ENCODE measurements around the gene CXXC5. TPM values are rescaled to one million over a fixed set of nuclear protein-coding genes. Genes with fewer than 3 reads are reported as not detected.

The CXXC5 gene
- total and polyA plus RNA-seq, 9 of the 15 experiments (the other 6 are each of a cell fraction or from before 2014, with no cell fraction given), result 1.9 to 123 (median 45.8) TPM

DNA sequence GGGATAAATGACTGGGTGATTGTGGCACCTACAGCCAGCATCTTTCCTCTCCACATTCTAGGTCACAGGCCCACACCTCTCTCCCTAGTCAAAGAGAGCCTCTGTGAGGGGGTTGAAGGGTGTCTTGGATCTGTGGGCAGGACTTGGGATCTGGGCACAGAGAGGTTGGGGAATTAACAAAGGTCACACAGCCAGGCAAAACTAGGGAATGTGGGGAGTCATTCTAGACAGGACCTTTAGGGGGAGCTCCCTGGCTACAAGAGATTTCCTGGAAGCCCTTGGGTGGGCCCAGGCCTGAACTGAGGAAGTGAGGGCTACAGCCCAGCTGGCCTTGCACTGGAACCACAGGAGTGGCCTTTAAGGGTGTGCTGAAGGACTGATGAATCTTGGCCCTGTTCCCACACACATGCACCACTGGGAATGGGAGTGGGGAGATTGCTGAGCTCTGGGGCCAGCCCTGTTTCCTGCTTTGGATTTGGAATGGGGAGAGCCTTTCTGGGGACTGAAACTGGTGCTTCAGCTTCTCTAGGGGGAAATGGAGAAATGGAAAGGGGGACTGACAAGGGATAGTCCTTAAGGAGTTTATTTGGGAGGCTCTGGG is 12.4 kb upstream of the CXXC5 start:
- DNase-seq (ENCODE audit: extremely low read depth in 1 of 4, low spot score in 3 of 4), result peak; percentile 75 to 94 (median 80)
- ChIA-PET CTCF (ENCODE audit: low intra/inter-chr PET ratio) (interaction anchor here (0.5 to 4.0 kb wide), 7 partner anchors 12 to 480 kb away, joined by 3 to 81 read pairs (median 3); partner anchors contain the start of gene CXXC5), POLR2A (interaction anchor here (0.6 to 4.8 kb wide), 16 partner anchors 9 to 141 kb away, joined by 3 to 63 read pairs (median 4); partner anchors contain the start of gene CXXC5)
- H3K27me3 ChIP-seq (ENCODE audit: control insufficient read depth in 2 of 2, insufficient read depth in 2 of 2, low read length in 2 of 2), result no peaks in the 10 kb centered on the region
- peaks cover 32 to 43% of the 10 kb centered on the region in 2 experiments for H3K4me1 ChIP-seq (replicated peaks in 1 of 2; ENCODE audit: control insufficient read depth in 2 of 2, insufficient read depth in 2 of 2, low read length in 2 of 2)
- peak; percentile 66 for ATAC-seq
- FAIRE-seq, result peak; percentile 95
- peak overlapping the region; percentile 87 for H3K4me2 ChIP-seq (ENCODE audit: insufficient read depth, low read length)
- in situ Hi-C loops (cut with MboI), result loop anchor here (10.0 kb wide), 1 partner anchor 219 kb away; no protein-coding TSS in a partner anchor
- peaks cover 9% of the 10 kb centered on the region for H3K36me3 ChIP-seq (ENCODE audit: control insufficient read depth, insufficient read depth, low read length)
- H3K79me2 ChIP-seq (ENCODE audit: control insufficient read depth, insufficient read depth, low read length), result peaks cover 21% of the 10 kb centered on the region; the same call in 2 of the 3 replicates
- no peak overlapping the region for H3K4me3 ChIP-seq
- H3K27ac ChIP-seq (ENCODE audit: extremely low read depth, low read depth, low read length), result peak overlapping the region; percentile 89
- intact Hi-C loops (cut with micrococcal nuclease), result loop anchor here (1.0 to 10.0 kb wide), 6 partner anchors 35 to 329 kb away; no protein-coding TSS in a partner anchor
- no peak overlapping the region for H2AFZ ChIP-seq (ENCODE audit: low read depth, low read length)
- no peaks in the 10 kb centered on the region for H3K9me1 ChIP-seq (ENCODE audit: control insufficient read depth, insufficient read depth, low read length)
- 0 out of 2 replicates have a peak, but pooled peaks cover 3% of the 10 kb centered on the region for H4K20me1 ChIP-seq (replicated peaks; ENCODE audit: control insufficient read depth, insufficient read depth, low read length)
- BruUV-seq (replicated peaks), result no TSS peak
- H3K9me3 ChIP-seq (replicated peaks; ENCODE audit: control insufficient read depth, insufficient read depth, low read depth, low read length), result no peaks in the 10 kb centered on the region
- peak overlapping the region; percentile 53 to 80; a peak in 3 of 4 replicates for H3K9ac ChIP-seq (ENCODE audit: insufficient read depth in 1 of 2, low read depth in 2 of 2, low read length in 2 of 2)
- TF ChIP-seq CREB1 (IDR thresholded peaks at IDR 0.05), result no peak
- no peak for TF ChIP-seq CREB1 (CRISPR knock-in tag; IDR thresholded peaks at IDR 0.05)
- TF ChIP-seq SMAD1 (IDR thresholded peaks at IDR 0.05; ENCODE audit: low read depth, low read length, partially characterized antibody), result no peak
- TF ChIP-seq KLF16 (IDR thresholded peaks at IDR 0.05), result peak; percentile 71
- TF ChIP-seq STAT5B (CRISPR knock-in tag; IDR thresholded peaks at IDR 0.05), result no peak
- TF ChIP-seq HLTF (IDR thresholded peaks at IDR 0.05), result no peak
- TF ChIP-seq FOXJ3 (CRISPR knock-in tag; IDR thresholded peaks at IDR 0.05), result no peak
- no peak for TF ChIP-seq FOXK2 (conservative IDR thresholded peaks at IDR 0.05 in 1 of 2, IDR thresholded peaks at IDR 0.05 in 1 of 2; ENCODE audit: low read depth in 2 of 2)
- TF ChIP-seq, protein P1, sequence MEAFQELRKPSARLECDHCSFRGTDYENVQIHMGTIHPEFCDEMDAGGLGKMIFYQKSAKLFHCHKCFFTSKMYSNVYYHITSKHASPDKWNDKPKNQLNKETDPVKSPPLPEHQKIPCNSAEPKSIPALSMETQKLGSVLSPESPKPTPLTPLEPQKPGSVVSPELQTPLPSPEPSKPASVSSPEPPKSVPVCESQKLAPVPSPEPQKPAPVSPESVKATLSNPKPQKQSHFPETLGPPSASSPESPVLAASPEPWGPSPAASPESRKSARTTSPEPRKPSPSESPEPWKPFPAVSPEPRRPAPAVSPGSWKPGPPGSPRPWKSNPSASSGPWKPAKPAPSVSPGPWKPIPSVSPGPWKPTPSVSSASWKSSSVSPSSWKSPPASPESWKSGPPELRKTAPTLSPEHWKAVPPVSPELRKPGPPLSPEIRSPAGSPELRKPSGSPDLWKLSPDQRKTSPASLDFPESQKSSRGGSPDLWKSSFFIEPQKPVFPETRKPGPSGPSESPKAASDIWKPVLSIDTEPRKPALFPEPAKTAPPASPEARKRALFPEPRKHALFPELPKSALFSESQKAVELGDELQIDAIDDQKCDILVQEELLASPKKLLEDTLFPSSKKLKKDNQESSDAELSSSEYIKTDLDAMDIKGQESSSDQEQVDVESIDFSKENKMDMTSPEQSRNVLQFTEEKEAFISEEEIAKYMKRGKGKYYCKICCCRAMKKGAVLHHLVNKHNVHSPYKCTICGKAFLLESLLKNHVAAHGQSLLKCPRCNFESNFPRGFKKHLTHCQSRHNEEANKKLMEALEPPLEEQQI (IDR thresholded peaks at IDR 0.05), result no peak
- peak; percentile 21 for TF ChIP-seq TAF1 (IDR thresholded peaks at IDR 0.05; ENCODE audit: control insufficient read depth, extremely low read depth, insufficient read depth, low read length, severe bottlenecking)
- peak; percentile 59 for TF ChIP-seq POLR2AphosphoS5 (IDR thresholded peaks at IDR 0.05; ENCODE audit: control insufficient read depth, insufficient read depth, low read depth, low read length)
- TF ChIP-seq PURB (CRISPR knock-in tag; IDR thresholded peaks at IDR 0.05; ENCODE audit: low read depth), result no peak
- TF ChIP-seq KDM2B (CRISPR knock-in tag; IDR thresholded peaks at IDR 0.05), result no peak
- TF ChIP-seq, protein P2, sequence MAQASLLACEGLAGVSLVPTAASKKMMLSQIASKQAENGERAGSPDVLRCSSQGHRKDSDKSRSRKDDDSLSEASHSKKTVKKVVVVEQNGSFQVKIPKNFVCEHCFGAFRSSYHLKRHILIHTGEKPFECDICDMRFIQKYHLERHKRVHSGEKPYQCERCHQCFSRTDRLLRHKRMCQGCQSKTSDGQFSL (CRISPR knock-in tag; IDR thresholded peaks at IDR 0.05), result 0 out of 2 replicates have a peak, but pooled peaks have one; percentile 14
- TF ChIP-seq, protein P2 (tag; IDR thresholded peaks at IDR 0.05), result no peak
- no peak for TF ChIP-seq MIER1 (IDR thresholded peaks at IDR 0.05; ENCODE audit: low read depth)
- TF ChIP-seq, protein P3, sequence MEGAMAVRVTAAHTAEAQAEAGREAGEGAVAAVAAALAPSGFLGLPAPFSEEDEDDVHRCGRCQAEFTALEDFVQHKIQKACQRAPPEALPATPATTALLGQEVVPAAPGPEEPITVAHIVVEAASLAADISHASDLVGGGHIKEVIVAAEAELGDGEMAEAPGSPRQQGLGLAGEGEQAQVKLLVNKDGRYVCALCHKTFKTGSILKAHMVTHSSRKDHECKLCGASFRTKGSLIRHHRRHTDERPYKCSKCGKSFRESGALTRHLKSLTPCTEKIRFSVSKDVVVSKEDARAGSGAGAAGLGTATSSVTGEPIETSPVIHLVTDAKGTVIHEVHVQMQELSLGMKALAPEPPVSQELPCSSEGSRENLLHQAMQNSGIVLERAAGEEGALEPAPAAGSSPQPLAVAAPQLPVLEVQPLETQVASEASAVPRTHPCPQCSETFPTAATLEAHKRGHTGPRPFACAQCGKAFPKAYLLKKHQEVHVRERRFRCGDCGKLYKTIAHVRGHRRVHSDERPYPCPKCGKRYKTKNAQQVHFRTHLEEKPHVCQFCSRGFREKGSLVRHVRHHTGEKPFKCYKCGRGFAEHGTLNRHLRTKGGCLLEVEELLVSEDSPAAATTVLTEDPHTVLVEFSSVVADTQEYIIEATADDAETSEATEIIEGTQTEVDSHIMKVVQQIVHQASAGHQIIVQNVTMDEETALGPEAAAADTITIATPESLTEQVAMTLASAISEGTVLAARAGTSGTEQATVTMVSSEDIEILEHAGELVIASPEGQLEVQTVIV (CRISPR knock-in tag; IDR thresholded peaks at IDR 0.05; ENCODE audit: borderline replicate concordance), result no peak

All from K562 (cell line).